Endothelial cell of umbilical vein (primary cell): ENCODE data around the gene ANKRD13D.

ENCODE experiments used
- CTCF ChIP-seq, 2 donors: IDR thresholded peaks; 1 replicate in 1 of 2; 2 replicates in 1 of 2; pipeline ENCODE4 v1.5.1; 2011; ENCODE audit warnings: low read length in 2 of 2, mild to moderate bottlenecking in 2 of 2, moderate library complexity in 2 of 2, control low read depth in 1 of 2, inconsistent platforms in 1 of 2, low read depth in 1 of 2; ENCODE audit not compliant: insufficient read depth in 1 of 2; ENCODE audit errors: extremely low read depth in 1 of 2
- EZH2 ChIP-seq: IDR thresholded peaks from 2 replicates; pipeline ENCODE4 v1.6.1; 2012; ENCODE audit warnings: borderline replicate concordance, low read depth, mild to moderate bottlenecking, moderate library complexity, low read length, inconsistent platforms; ENCODE audit not compliant: severe bottlenecking
- FOS ChIP-seq: IDR thresholded peaks from 2 replicates; pipeline ENCODE4 v1.6.1; 2011; ENCODE audit warnings: mild to moderate bottlenecking, low read length, moderate library complexity, borderline replicate concordance; ENCODE audit not compliant: insufficient read depth
- JUN ChIP-seq: IDR thresholded peaks from 2 replicates; pipeline ENCODE4 v1.6.1; 2011; ENCODE audit warnings: borderline replicate concordance, low read depth; ENCODE audit not compliant: insufficient read length, insufficient read depth
- MAX ChIP-seq: IDR thresholded peaks from 2 replicates; pipeline ENCODE4 v1.6.1; 2011; ENCODE audit not compliant: insufficient read depth, insufficient read length
- MYC ChIP-seq: IDR thresholded peaks from one replicate; pipeline ENCODE4 v1.6.1; 2011; ENCODE audit warnings: mild to moderate bottlenecking, low read depth, low read length
- POLR2A ChIP-seq: IDR thresholded peaks from 2 replicates; pipeline ENCODE4 v1.6.1; 2012; ENCODE audit warnings: low read depth, mild to moderate bottlenecking, control low read depth, low read length
- POLR2AphosphoS5 ChIP-seq: IDR thresholded peaks from 2 replicates; pipeline ENCODE4 v1.6.1; 2012; ENCODE audit warnings: low read depth, mild to moderate bottlenecking, control low read depth, low read length, moderate library complexity; ENCODE audit not compliant: insufficient read depth

GRCh38 chr11:67252831-67253239 is 36.3 kb upstream of the ANKRD13D start:
- TF ChIP-seq CTCF (IDR thresholded peaks at IDR 0.05; ENCODE audit: extremely low read depth in 1 of 2, insufficient read depth in 1 of 2, low read depth in 1 of 2, low read length in 2 of 2), result peak; percentile 20 to 47
- TF ChIP-seq FOS, result no peak
- no peak for TF ChIP-seq JUN
- TF ChIP-seq POLR2A, result no peak
- TF ChIP-seq POLR2AphosphoS5, result no peak
- no peak for TF ChIP-seq EZH2
- TF ChIP-seq MAX, result no peak
- no peak for TF ChIP-seq MYC
